Lung (tissue), 12 donors: Measurements from ENCODE around the gene ZNF212. TPM values are rescaled to one million over a fixed set of nuclear protein-coding genes. Genes with fewer than 3 reads are reported as not detected.
"Not testable (repeated sequence)": the region's sequence is repeated elsewhere in the genome, so short reads cannot be mapped to it uniquely, and the experiment has no call there.

Experiments used
- ATAC-seq: fragments of 200-7000 bp; cut with Tn5 transposase; one replicate; pipeline ENCODE4 v1.9.1; 2020; ENCODE audit warnings: moderate number of reproducible peaks; ENCODE audit not compliant: insufficient read depth, low FRiP score
- DNase-seq, 3 donors: peaks; one replicate each; pipeline ENCODE4 v3.0.0-alpha.2; 2013 to 2017
- H3K27ac ChIP-seq, 2 donors: one replicate each; pipeline ENCODE4 v1.5.1; 2013; ENCODE audit warnings: mild to moderate bottlenecking in 2 of 2, moderate library complexity in 2 of 2, control low read depth in 1 of 2, inconsistent platforms in 1 of 2, low read depth in 1 of 2, low read length in 1 of 2
- H3K27me3 ChIP-seq, 3 donors: one replicate each; pipeline ENCODE4 v1.5.1; 2013; ENCODE audit warnings: low read length in 2 of 3; ENCODE audit not compliant: control insufficient read depth in 3 of 3, insufficient read depth in 3 of 3
- H3K36me3 ChIP-seq, 4 donors: one replicate each; pipeline ENCODE4 v1.5.1; 2013; ENCODE audit warnings: low read length in 4 of 4, mild to moderate bottlenecking in 1 of 4, moderate library complexity in 1 of 4; ENCODE audit not compliant: control insufficient read depth in 4 of 4, insufficient read depth in 4 of 4
- H3K4me1 ChIP-seq, 5 donors: one replicate each; pipeline ENCODE4 v1.5.1; 2013; ENCODE audit warnings: low read length in 5 of 5, mild to moderate bottlenecking in 2 of 5, moderate library complexity in 1 of 5; ENCODE audit not compliant: control insufficient read depth in 5 of 5, insufficient read depth in 5 of 5
- H3K4me3 ChIP-seq: one replicate; pipeline ENCODE4 v1.5.1; 2013; ENCODE audit warnings: mild to moderate bottlenecking, control low read depth, moderate library complexity
- H3K9ac ChIP-seq, 2 donors: one replicate each; pipeline ENCODE4 v1.5.1; 2013; ENCODE audit warnings: low read length in 2 of 2, control low read depth in 1 of 2; ENCODE audit not compliant: insufficient read depth in 1 of 2
- H3K9me3 ChIP-seq, 4 donors: one replicate each; pipeline ENCODE4 v1.5.1; 2013; ENCODE audit warnings: low read length in 3 of 4, mild to moderate bottlenecking in 1 of 4, moderate library complexity in 1 of 4; ENCODE audit not compliant: control insufficient read depth in 4 of 4, insufficient read depth in 3 of 4
- WGBS, 2 donors: extraction: QIAGEN DNeasy Blood & Tissue Kit; methylation state at CpG; one replicate each; pipeline ENCODE4 v1.1.7; 2013; 5-methylcytosine and 5-hydroxymethylcytosine counted together
- polyA plus RNA-seq, 2 donors: library from polyadenylated mRNA; stranded (reverse); fragments of 200-250 nt; gene quantifications; one replicate each; pipeline ENCODE4 v1.2.1, GENCODE V29; 2013
- total RNA-seq, 2 donors: library from RNA; depleted of rRNA in 1 of 2; stranded (reverse); fragments of >200 nt in 1 of 2; gene quantifications; one replicate each; pipeline ENCODE4 v1.2.1, GENCODE V29; 2014 to 2021
- TF ChIP-seq, protein P1 (sequence below): IDR thresholded peaks from 2 replicates; pipeline ENCODE4 v1.5.1; 2012; ENCODE audit warnings: mild to moderate bottlenecking; ENCODE audit errors: control extremely low read depth, extremely low read depth
- donor health status: control.
- donor health status: control.
- donor health status: Bipolar disorder and iron deficiency.
- donor health status: healthy.
- donor health status: DM: yes; HTN: yes; CAD: no.

ZNF212 gene
- total and polyA plus RNA-seq, 4 donors = 5.7 to 10.2 (median 8.5) TPM

GRCh38 chr7:149225106-149225505 is 14.3 kb upstream of the ZNF212 start:
- Histone ChIP-seq H3K27ac (no peak overlapping the region), H3K4me3 (no peak overlapping the region), H3K36me3 (peaks cover 13 to 43% (median 17%) of the 10 kb centered on the region in 4 donors), H3K27me3 (no peaks in the 10 kb centered on the region), H3K4me1 (no peaks in the 10 kb centered on the region), H3K9me3 (no peaks in the 10 kb centered on the region), H3K9ac (no peak overlapping the region)
- TF ChIP-seq, protein P1, sequence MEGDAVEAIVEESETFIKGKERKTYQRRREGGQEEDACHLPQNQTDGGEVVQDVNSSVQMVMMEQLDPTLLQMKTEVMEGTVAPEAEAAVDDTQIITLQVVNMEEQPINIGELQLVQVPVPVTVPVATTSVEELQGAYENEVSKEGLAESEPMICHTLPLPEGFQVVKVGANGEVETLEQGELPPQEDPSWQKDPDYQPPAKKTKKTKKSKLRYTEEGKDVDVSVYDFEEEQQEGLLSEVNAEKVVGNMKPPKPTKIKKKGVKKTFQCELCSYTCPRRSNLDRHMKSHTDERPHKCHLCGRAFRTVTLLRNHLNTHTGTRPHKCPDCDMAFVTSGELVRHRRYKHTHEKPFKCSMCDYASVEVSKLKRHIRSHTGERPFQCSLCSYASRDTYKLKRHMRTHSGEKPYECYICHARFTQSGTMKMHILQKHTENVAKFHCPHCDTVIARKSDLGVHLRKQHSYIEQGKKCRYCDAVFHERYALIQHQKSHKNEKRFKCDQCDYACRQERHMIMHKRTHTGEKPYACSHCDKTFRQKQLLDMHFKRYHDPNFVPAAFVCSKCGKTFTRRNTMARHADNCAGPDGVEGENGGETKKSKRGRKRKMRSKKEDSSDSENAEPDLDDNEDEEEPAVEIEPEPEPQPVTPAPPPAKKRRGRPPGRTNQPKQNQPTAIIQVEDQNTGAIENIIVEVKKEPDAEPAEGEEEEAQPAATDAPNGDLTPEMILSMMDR = no peak
- ATAC-seq (no peak), DNase-seq (no peak)
- WGBS, 2 donors = 94 to 97% methylated on average over 19 of the region's 19 CpGs

DNA sequence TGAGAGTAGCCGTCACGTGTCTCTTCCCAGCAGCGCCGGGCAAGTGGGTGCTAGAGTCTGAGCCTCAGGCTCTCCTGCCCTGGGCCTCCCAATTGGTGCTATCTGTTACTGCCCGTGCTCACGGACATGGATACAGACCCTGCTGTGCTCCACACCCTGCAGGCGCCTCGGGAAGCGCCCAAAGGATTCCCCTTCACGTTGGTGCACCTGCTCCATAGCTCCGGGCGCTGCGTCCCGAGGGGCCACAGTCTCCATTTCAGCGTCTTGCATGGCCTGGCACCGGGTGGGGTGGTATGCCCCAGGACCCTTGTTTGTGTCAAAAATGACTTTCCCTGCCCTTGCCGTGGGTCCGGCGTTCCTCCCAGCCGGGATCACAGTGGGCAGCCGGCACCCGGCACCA is 13.8 kb upstream of the ZNF212 start:
- WGBS, 2 donors = 95 to 96% methylated on average over 22 of the region's 22 CpGs

DNA sequence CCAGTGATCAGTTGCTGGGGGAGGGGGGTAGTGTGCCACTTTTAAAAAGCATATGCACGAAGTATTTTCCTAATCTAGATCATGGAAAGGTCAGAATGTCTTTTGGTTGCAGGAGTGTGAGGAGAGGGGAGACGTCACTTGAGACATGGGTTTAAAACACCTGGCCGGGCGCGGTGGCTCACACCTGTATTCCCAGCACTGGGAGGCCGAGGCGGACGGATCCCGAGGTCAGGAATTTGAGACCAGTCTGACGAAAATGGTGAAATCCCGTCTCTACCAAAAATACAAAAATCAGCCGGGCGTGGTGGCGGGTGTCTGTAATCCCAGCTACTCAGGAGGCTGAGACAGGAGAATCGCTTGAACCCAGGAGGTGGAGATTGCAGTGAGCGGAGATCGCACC is 13.1 kb upstream of the ZNF212 start:
- ATAC-seq, DNase-seq, H3K4me3 ChIP-seq, H3K27me3 ChIP-seq, H3K27ac ChIP-seq, H3K4me1 ChIP-seq, H3K9me3 ChIP-seq, H3K9ac ChIP-seq: not testable (repeated sequence)
- WGBS, 2 donors = 94 to 97% methylated on average over 17 of the region's 17 CpGs
- H3K36me3 ChIP-seq = peaks cover 9 to 34% (median 15%) of the 10 kb centered on the region in 4 donors

More for the DNA sequence above, 13.8 kb upstream of the ZNF212 start:
- Histone ChIP-seq H3K27me3 (no peaks in the 10 kb centered on the region), H3K4me3 (no peak overlapping the region), H3K4me1 (no peaks in the 10 kb centered on the region), H3K9me3 (no peaks in the 10 kb centered on the region), H3K9ac (no peak overlapping the region), H3K27ac (no peak overlapping the region), H3K36me3 (peaks cover 9 to 40% (median 16%) of the 10 kb centered on the region in 4 donors)
- TF ChIP-seq, protein P1 = no peak
- DNase-seq (no peak), ATAC-seq (no peak)

- Histone ChIP-seq H3K4me3 (no peak overlapping the region), H3K9ac (no peak overlapping the region), H3K27me3 (no peaks in the 10 kb centered on the region), H3K36me3 (peaks cover 9 to 28% (median 14%) of the 10 kb centered on the region in 4 donors), H3K9me3 (no peaks in the 10 kb centered on the region), H3K4me1 (no peaks in the 10 kb centered on the region), H3K27ac (no peak overlapping the region)
- no peak for ATAC-seq
- DNase-seq = no peak
- 82 to 94% methylated on average over 6 of the region's 6 CpGs for WGBS, 2 donors
- TF ChIP-seq, protein P1 = no peak
These were observed 12.5 kb upstream of the ZNF212 start for GRCh38 chr7:149226840-149227494.
